ENCODE data around the gene PPP3CA.

DNA sequence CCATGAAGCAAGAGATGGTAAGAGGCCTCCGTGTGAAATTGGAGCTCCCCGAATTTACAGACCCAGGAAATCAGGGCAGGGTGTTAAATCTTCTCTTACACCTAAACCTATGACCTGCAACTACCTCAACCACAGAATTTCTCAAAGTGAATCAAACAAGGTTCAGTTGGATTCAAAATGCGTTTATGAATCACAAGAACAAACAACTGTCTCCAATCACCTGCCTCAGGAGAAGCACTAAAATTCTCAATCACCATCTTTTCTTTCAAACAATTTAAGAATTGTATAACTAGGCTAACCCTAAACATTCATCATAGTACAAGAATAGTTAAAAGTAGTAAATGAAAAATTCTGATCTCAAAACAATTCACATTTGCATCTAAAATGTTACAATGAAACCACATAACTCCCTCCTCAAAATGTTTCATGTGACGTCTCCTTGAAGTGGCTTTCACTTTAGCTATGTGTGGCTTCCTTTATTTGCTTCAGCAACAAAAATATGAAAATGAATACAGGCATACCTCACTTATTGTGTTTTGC lies 19.2 kb downstream of the PPP3CA start:
- TF ChIP-seq, protein P1, sequence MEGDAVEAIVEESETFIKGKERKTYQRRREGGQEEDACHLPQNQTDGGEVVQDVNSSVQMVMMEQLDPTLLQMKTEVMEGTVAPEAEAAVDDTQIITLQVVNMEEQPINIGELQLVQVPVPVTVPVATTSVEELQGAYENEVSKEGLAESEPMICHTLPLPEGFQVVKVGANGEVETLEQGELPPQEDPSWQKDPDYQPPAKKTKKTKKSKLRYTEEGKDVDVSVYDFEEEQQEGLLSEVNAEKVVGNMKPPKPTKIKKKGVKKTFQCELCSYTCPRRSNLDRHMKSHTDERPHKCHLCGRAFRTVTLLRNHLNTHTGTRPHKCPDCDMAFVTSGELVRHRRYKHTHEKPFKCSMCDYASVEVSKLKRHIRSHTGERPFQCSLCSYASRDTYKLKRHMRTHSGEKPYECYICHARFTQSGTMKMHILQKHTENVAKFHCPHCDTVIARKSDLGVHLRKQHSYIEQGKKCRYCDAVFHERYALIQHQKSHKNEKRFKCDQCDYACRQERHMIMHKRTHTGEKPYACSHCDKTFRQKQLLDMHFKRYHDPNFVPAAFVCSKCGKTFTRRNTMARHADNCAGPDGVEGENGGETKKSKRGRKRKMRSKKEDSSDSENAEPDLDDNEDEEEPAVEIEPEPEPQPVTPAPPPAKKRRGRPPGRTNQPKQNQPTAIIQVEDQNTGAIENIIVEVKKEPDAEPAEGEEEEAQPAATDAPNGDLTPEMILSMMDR (IDR thresholded peaks at IDR 0.05): no peak
- no peak for TF ChIP-seq EP300 (IDR thresholded peaks at IDR 0.05)
- TF ChIP-seq POLR2A (IDR thresholded peaks at IDR 0.05): no peak
